ENCODE data around the gene CCNY.

The CCNY gene

GRCh38 chr10:35437829-35438228 is 101.5 kb downstream of the CCNY start:
- H3K27me3 ChIP-seq (ENCODE audit: insufficient read depth, low read depth) = no peaks in the 10 kb centered on the region
- H4K20me1 ChIP-seq (ENCODE audit: insufficient read depth) = no peaks in the 10 kb centered on the region; the same call in 1 of the 2 replicates
- no peak overlapping the region for H3K4me3 ChIP-seq (IDR thresholded peaks at IDR 0.05; ENCODE audit: insufficient read depth, low read depth, low read length)
- H3K36me3 ChIP-seq (ENCODE audit: insufficient read depth) = no peaks in the 10 kb centered on the region
- H3K4me2 ChIP-seq = no peak overlapping the region
- no peaks in the 10 kb centered on the region; the same call in 1 of the 2 replicates for H3K79me2 ChIP-seq (ENCODE audit: insufficient read depth, low read depth)
- no peak overlapping the region for H3K9ac ChIP-seq
- TF ChIP-seq CTCF (conservative IDR thresholded peaks at IDR 0.05; ENCODE audit: low read depth, low read length) = no peak
- H2AFZ ChIP-seq (ENCODE audit: low read depth) = no peak overlapping the region
- H3K27ac ChIP-seq = no peak overlapping the region
- H3K4me1 ChIP-seq (ENCODE audit: low read depth, poor library complexity, severe bottlenecking) = peaks cover 21% of the 10 kb centered on the region

DNA sequence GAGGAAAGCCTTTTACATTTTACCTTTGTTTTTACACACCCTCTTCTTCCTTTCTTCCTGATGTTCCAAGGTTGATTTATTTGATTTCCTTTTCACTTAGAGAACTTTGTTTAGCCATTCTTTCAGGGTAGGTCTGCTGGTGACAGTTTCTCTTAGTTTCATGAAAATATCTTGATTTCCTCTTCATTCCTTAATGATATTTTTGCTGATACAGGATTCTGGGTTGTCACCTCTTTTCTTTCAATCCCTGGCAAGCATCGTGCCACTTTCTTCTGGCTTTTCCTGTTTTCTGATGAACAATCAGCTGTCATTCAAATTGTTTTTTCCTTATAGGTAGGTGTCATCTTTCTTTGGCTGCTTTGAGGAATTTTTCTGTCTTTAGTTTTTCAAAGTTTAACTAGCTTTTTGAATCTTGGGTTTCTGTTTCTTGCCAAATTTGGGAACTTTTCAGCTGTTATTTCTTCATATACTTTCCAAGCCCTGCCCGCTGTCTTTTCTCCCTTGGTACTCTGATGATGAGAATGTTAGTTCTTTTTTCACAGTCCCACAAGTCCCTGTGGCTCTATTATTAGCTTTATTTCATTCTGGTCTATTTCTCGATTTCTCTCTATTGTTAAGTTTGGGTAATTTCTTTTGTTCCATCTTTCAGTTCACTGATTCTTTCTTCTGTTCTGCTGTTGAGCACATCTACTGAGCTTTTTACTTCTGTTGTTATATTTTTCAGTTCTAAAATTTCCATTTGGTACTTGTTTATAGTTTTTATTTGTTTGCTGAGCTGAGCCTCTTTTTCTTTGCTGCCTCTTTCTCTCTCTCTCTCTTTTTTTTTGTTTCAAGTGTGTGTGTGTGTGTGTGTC is 102.6 kb downstream of the CCNY start:
- H3K79me2 ChIP-seq (ENCODE audit: insufficient read depth, low read depth) = no peaks in the 10 kb centered on the region; the same call in 1 of the 2 replicates
- peaks cover 10% of the 10 kb centered on the region for H3K4me1 ChIP-seq (ENCODE audit: low read depth, poor library complexity, severe bottlenecking)
- no peak for TF ChIP-seq CTCF (conservative IDR thresholded peaks at IDR 0.05; ENCODE audit: low read depth, low read length)
- H3K9ac ChIP-seq = no peak overlapping the region
- no peak overlapping the region for H3K27ac ChIP-seq
- no peak overlapping the region for H2AFZ ChIP-seq (ENCODE audit: low read depth)
- H3K4me2 ChIP-seq = no peak overlapping the region
- H4K20me1 ChIP-seq (ENCODE audit: insufficient read depth) = no peaks in the 10 kb centered on the region; the same call in 1 of the 2 replicates
- no peaks in the 10 kb centered on the region for H3K27me3 ChIP-seq (ENCODE audit: insufficient read depth, low read depth)
- H3K36me3 ChIP-seq (ENCODE audit: insufficient read depth) = no peaks in the 10 kb centered on the region
- H3K4me3 ChIP-seq (IDR thresholded peaks at IDR 0.05; ENCODE audit: insufficient read depth, low read depth, low read length) = no peak overlapping the region

DNA sequence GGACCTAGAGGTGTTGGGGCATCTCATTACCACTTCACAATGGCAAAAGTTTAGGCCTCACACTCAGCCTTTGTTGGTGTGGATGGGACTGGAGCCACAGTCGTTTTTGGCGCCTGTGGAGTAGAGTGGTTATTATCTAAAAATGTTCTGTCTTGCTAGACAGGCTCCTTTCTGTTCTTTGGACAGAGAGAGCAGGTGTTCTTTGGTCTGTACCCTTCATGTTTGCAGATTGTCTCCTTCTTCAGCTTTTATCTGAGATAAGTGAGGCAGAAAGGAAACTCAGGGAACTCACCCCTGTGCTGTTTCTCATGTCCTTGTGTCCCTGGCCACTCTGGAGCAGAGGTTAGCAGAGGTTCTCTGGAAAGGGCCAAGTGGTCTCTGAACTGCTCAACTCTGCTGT is 103.7 kb downstream of the CCNY start:
- Histone ChIP-seq H3K27ac (no peak overlapping the region), H3K36me3 (ENCODE audit: insufficient read depth) (no peaks in the 10 kb centered on the region)

DNA sequence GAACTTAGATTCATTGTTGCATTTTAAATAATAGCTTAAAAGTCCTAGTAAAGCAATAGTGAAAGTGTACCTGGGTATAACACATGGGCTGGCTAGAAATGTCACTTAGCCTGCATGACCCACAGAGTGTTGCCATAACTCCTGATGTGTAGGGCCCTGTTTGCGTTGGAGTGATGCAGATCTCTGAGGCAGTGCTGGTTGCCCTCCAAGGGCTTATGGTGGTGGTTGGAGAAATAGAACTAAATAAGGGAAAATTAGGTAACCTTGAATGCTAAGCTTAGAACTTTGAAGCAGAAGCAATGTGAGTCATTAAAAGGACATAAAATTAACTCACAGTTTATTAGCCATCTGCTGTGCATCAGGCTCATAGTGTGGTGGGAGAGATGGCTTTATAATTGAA is 105.7 kb downstream of the CCNY start:
- no peaks in the 10 kb centered on the region for H3K4me1 ChIP-seq (ENCODE audit: low read depth, poor library complexity, severe bottlenecking)
- no peaks in the 10 kb centered on the region; the same call in 1 of the 2 replicates for H3K79me2 ChIP-seq (ENCODE audit: insufficient read depth, low read depth)
- no peak overlapping the region for H3K4me2 ChIP-seq
- H4K20me1 ChIP-seq (ENCODE audit: insufficient read depth) = peaks cover 3% of the 10 kb centered on the region; the same call in 1 of the 2 replicates
- H3K27me3 ChIP-seq (ENCODE audit: insufficient read depth, low read depth) = no peaks in the 10 kb centered on the region
- no peaks in the 10 kb centered on the region for H3K36me3 ChIP-seq (ENCODE audit: insufficient read depth)
- no peak overlapping the region for H3K9ac ChIP-seq
- no peak for TF ChIP-seq CTCF (conservative IDR thresholded peaks at IDR 0.05; ENCODE audit: low read depth, low read length)
- H3K27ac ChIP-seq = no peak overlapping the region
- H3K4me3 ChIP-seq (IDR thresholded peaks at IDR 0.05; ENCODE audit: insufficient read depth, low read depth, low read length) = no peak overlapping the region
- no peak overlapping the region for H2AFZ ChIP-seq (ENCODE audit: low read depth)

More for the DNA sequence above, 103.7 kb downstream of the CCNY start:
- no peak for TF ChIP-seq CTCF (conservative IDR thresholded peaks at IDR 0.05; ENCODE audit: low read depth, low read length)
- no peaks in the 10 kb centered on the region for H3K4me1 ChIP-seq (ENCODE audit: low read depth, poor library complexity, severe bottlenecking)
- H3K4me3 ChIP-seq (IDR thresholded peaks at IDR 0.05; ENCODE audit: insufficient read depth, low read depth, low read length) = no peak overlapping the region
- no peak overlapping the region for H3K4me2 ChIP-seq
- no peak overlapping the region for H3K9ac ChIP-seq
- no peaks in the 10 kb centered on the region; the same call in 1 of the 2 replicates for H3K79me2 ChIP-seq (ENCODE audit: insufficient read depth, low read depth)
- H4K20me1 ChIP-seq (ENCODE audit: insufficient read depth) = no peaks in the 10 kb centered on the region
- H3K27me3 ChIP-seq (ENCODE audit: insufficient read depth, low read depth) = no peaks in the 10 kb centered on the region
- no peak overlapping the region for H2AFZ ChIP-seq (ENCODE audit: low read depth)

All from KMS-11 (cell line).